ENCODE results near the gene PYGO1.

The PYGO1 gene

GRCh38 chr15:55522742-55523450 lies 65.2 kb downstream of the PYGO1 start:
- Histone ChIP-seq H2BK12ac (ENCODE audit: low read length) (no peak overlapping the region), H4K8ac (ENCODE audit: low read depth, low read length) (no peak overlapping the region), H3K36me3 (replicated peaks in 1 of 2; ENCODE audit: control insufficient read depth in 2 of 2, insufficient read depth in 2 of 2, low read length in 2 of 2) (no peaks in the 10 kb centered on the region), H3K14ac (ENCODE audit: low read length) (no peak overlapping the region), H3K9ac (ENCODE audit: low read depth, low read length, poor library complexity) (no peak overlapping the region), H2BK5ac (ENCODE audit: low read length) (no peak overlapping the region), H3K27ac (replicated peaks; ENCODE audit: low read length) (no peak overlapping the region), H3K9me3 (replicated peaks in 1 of 2; ENCODE audit: control insufficient read depth in 2 of 2, insufficient read depth in 1 of 2, low read depth in 1 of 2, low read length in 2 of 2) (peaks cover 4 to 19% of the 10 kb centered on the region in 2 donors), H3K4me3 (ENCODE audit: low read length in 2 of 2) (no peak overlapping the region), H2AFZ (ENCODE audit: low read length) (no peak overlapping the region), H3K79me1 (ENCODE audit: low read depth, low read length) (peaks cover 1% of the 10 kb centered on the region), H2AK5ac (ENCODE audit: low read depth, low read length) (no peak overlapping the region), H3K23ac (ENCODE audit: low read depth, low read length, poor library complexity) (no peak overlapping the region), H2BK120ac (ENCODE audit: low read depth, low read length) (no peak overlapping the region), H2BK15ac (ENCODE audit: low read length) (no peak overlapping the region), H4K91ac (ENCODE audit: low read depth, low read length, poor library complexity) (no peak overlapping the region), H3K4me2 (ENCODE audit: insufficient read depth, low read length, poor library complexity, severe bottlenecking) (no peak overlapping the region), H3K4me1 (ENCODE audit: control insufficient read depth in 2 of 2, insufficient read depth in 1 of 2, low read depth in 1 of 2, low read length in 2 of 2) (no peaks in the 10 kb centered on the region), H3K18ac (ENCODE audit: low read length) (no peak overlapping the region), H3K4ac (ENCODE audit: low read length) (no peak overlapping the region), H3K27me3 (ENCODE audit: control insufficient read depth in 3 of 3, insufficient read depth in 3 of 3, low read depth in 1 of 3, low read length in 3 of 3) (no peaks in the 10 kb centered on the region)
- WGBS, 2 donors (ENCODE audit: extremely low coverage in 2 of 2, insufficient read length in 2 of 2, insufficient replicate concordance in 1 of 2): no CpG with 5 or more reads among the region's 3 CpGs
- DNase-seq (ENCODE audit: low spot score): no peak

DNA sequence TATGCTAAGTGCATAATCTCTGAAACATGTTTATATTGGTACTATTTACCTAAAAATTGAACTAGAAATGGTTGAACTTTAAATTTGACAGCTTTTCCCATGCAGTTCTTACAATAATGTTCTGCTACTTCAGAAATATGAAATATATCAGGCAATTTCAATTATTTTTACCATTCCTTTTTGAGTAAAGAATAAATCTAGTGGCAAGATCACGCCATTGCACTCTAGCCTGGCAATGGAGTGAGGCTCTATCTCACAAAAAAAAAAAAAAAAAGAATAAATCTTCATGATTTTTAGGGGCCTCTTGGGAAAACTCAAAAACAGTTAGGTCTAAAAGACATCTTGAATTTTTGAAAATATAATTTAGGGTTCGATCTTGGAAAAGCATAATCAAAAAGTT lies 69.5 kb downstream of the PYGO1 start:
- Histone ChIP-seq H2BK15ac (ENCODE audit: low read length) (no peak overlapping the region), H3K18ac (ENCODE audit: low read length) (no peak overlapping the region), H3K4me3 (ENCODE audit: low read length in 2 of 2) (no peak overlapping the region), H3K23ac (ENCODE audit: low read depth, low read length, poor library complexity) (no peak overlapping the region), H3K4ac (ENCODE audit: low read length) (no peak overlapping the region), H3K4me1 (ENCODE audit: control insufficient read depth in 2 of 2, insufficient read depth in 1 of 2, low read depth in 1 of 2, low read length in 2 of 2) (peaks cover 0 to 1% of the 10 kb centered on the region in 2 donors), H2AFZ (ENCODE audit: low read length) (no peak overlapping the region), H2AK5ac (ENCODE audit: low read depth, low read length) (no peak overlapping the region), H4K8ac (ENCODE audit: low read depth, low read length) (no peak overlapping the region), H3K79me1 (ENCODE audit: low read depth, low read length) (no peaks in the 10 kb centered on the region), H3K27me3 (ENCODE audit: control insufficient read depth in 3 of 3, insufficient read depth in 3 of 3, low read depth in 1 of 3, low read length in 3 of 3) (no peaks in the 10 kb centered on the region), H3K9me3 (replicated peaks in 1 of 2; ENCODE audit: control insufficient read depth in 2 of 2, insufficient read depth in 1 of 2, low read depth in 1 of 2, low read length in 2 of 2) (peaks cover 2 to 6% of the 10 kb centered on the region in 2 donors), H3K14ac (ENCODE audit: low read length) (no peak overlapping the region), H3K36me3 (replicated peaks in 1 of 2; ENCODE audit: control insufficient read depth in 2 of 2, insufficient read depth in 2 of 2, low read length in 2 of 2) (no peaks in the 10 kb centered on the region), H4K91ac (ENCODE audit: low read depth, low read length, poor library complexity) (no peak overlapping the region), H3K4me2 (ENCODE audit: insufficient read depth, low read length, poor library complexity, severe bottlenecking) (no peak overlapping the region), H2BK120ac (ENCODE audit: low read depth, low read length) (no peak overlapping the region), H3K9ac (ENCODE audit: low read depth, low read length, poor library complexity) (no peak overlapping the region), H2BK5ac (ENCODE audit: low read length) (no peak overlapping the region), H3K27ac (replicated peaks; ENCODE audit: low read length) (no peak overlapping the region), H2BK12ac (ENCODE audit: low read length) (no peak overlapping the region)
- WGBS, 2 donors (ENCODE audit: extremely low coverage in 2 of 2, insufficient read length in 2 of 2, insufficient replicate concordance in 1 of 2): no CpG with 5 or more reads among the region's 2 CpGs
- DNase-seq (ENCODE audit: low spot score): no peak

DNA sequence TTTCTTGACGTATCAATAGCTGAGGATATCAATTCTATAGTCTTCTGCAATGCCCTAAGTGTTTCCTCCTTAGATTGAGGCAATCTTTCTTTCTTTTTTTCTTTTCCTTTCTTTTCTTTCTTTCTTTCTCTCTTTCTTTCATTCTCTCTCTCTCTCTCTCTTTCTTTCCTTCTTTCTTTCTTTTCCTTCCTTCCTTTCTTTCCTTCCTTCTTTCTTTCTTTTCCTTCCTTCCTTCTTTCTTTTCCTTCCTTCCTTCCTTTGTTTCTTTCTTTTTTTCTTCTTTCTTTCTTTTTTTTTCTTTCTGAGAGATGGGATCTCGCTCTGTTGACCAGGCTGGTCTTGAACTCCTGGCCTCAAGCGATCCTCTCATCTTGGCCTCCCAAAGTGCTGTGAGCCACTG lies 70.1 kb downstream of the PYGO1 start:
- no peak overlapping the region for H3K18ac ChIP-seq (ENCODE audit: low read length)
- no peaks in the 10 kb centered on the region for H3K27me3 ChIP-seq (ENCODE audit: control insufficient read depth in 3 of 3, insufficient read depth in 3 of 3, low read depth in 1 of 3, low read length in 3 of 3)
- H2AK5ac ChIP-seq (ENCODE audit: low read depth, low read length): no peak overlapping the region
- no peak overlapping the region for H2BK15ac ChIP-seq (ENCODE audit: low read length)
- H3K23ac ChIP-seq (ENCODE audit: low read depth, low read length, poor library complexity): no peak overlapping the region
- peaks cover 1 to 3% of the 10 kb centered on the region in 2 donors for H3K4me1 ChIP-seq (ENCODE audit: control insufficient read depth in 2 of 2, insufficient read depth in 1 of 2, low read depth in 1 of 2, low read length in 2 of 2)
- H2AFZ ChIP-seq (ENCODE audit: low read length): no peak overlapping the region
- no peak overlapping the region for H3K27ac ChIP-seq (replicated peaks; ENCODE audit: low read length)
- no peak overlapping the region for H2BK12ac ChIP-seq (ENCODE audit: low read length)
- no peak overlapping the region for H3K14ac ChIP-seq (ENCODE audit: low read length)
- H3K4me3 ChIP-seq (ENCODE audit: low read length in 2 of 2): no peak overlapping the region
- no peaks in the 10 kb centered on the region for H3K36me3 ChIP-seq (replicated peaks in 1 of 2; ENCODE audit: control insufficient read depth in 2 of 2, insufficient read depth in 2 of 2, low read length in 2 of 2)
- H3K9me3 ChIP-seq (replicated peaks in 1 of 2; ENCODE audit: control insufficient read depth in 2 of 2, insufficient read depth in 1 of 2, low read depth in 1 of 2, low read length in 2 of 2): peaks cover 2 to 4% of the 10 kb centered on the region in 2 donors
- H4K91ac ChIP-seq (ENCODE audit: low read depth, low read length, poor library complexity): no peak overlapping the region
- H4K8ac ChIP-seq (ENCODE audit: low read depth, low read length): no peak overlapping the region
- H3K9ac ChIP-seq (ENCODE audit: low read depth, low read length, poor library complexity): no peak overlapping the region
- no peaks in the 10 kb centered on the region for H3K79me1 ChIP-seq (ENCODE audit: low read depth, low read length)
- no peak overlapping the region for H2BK5ac ChIP-seq (ENCODE audit: low read length)
- WGBS, 2 donors (ENCODE audit: extremely low coverage in 2 of 2, insufficient read length in 2 of 2, insufficient replicate concordance in 1 of 2): no CpG with 5 or more reads among the region's 3 CpGs
- H3K4me2 ChIP-seq (ENCODE audit: insufficient read depth, low read length, poor library complexity, severe bottlenecking): no peak overlapping the region
- DNase-seq (ENCODE audit: low spot score): no peak
- no peak overlapping the region for H2BK120ac ChIP-seq (ENCODE audit: low read depth, low read length)
- no peak overlapping the region for H3K4ac ChIP-seq (ENCODE audit: low read length)

DNA sequence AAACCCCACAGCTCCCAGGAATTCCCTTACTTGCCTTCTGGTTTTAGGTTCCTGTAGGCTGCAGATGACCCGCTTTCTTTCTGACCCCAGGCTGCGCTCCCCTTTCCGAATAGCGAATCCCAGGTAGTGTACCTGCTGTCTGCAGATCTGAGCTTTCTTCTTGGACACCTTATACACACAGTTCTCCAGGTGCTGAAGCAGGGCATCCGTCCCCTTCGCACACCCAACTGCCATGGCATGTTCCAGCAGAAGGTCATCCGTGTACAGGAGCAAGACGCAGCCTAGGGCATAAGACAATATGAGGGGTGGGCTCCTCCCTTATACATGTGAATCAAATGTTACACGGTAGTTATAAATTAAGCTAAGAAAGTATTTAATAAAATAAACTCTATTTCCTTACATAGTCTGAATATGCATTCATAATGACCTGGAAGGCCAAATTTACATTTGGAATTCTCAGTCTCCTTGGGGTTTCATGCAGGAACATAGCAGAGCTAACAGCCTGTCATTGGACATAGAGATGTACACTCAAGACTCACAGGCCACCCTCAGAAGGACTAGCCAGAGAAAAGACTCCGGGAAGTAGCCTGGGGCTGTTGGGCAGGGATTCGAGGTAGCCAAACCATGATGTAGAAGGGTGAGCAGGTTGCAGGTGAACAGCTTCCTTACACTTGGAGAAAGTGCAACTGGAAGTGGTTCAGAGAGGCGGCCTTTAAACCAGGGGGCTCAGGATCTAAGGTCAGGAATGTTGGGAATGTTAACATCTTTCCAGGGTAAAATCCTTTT lies 72.0 kb downstream of the PYGO1 start:
- Histone ChIP-seq H3K79me1 (ENCODE audit: low read depth, low read length) (no peaks in the 10 kb centered on the region), H4K8ac (ENCODE audit: low read depth, low read length) (no peak overlapping the region), H3K4me2 (ENCODE audit: insufficient read depth, low read length, poor library complexity, severe bottlenecking) (no peak overlapping the region), H3K4ac (ENCODE audit: low read length) (no peak overlapping the region), H3K9ac (ENCODE audit: low read depth, low read length, poor library complexity) (no peak overlapping the region), H3K27me3 (ENCODE audit: control insufficient read depth in 3 of 3, insufficient read depth in 3 of 3, low read depth in 1 of 3, low read length in 3 of 3) (no peaks in the 10 kb centered on the region), H4K91ac (ENCODE audit: low read depth, low read length, poor library complexity) (no peak overlapping the region), H3K18ac (ENCODE audit: low read length) (no peak overlapping the region), H2BK12ac (ENCODE audit: low read length) (no peak overlapping the region), H2BK15ac (ENCODE audit: low read length) (no peak overlapping the region), H3K4me3 (ENCODE audit: low read length in 2 of 2) (no peak overlapping the region), H3K36me3 (replicated peaks in 1 of 2; ENCODE audit: control insufficient read depth in 2 of 2, insufficient read depth in 2 of 2, low read length in 2 of 2) (no peaks in the 10 kb centered on the region), H2AFZ (ENCODE audit: low read length) (no peak overlapping the region), H3K4me1 (ENCODE audit: control insufficient read depth in 2 of 2, insufficient read depth in 1 of 2, low read depth in 1 of 2, low read length in 2 of 2) (peaks cover 1 to 7% of the 10 kb centered on the region in 2 donors), H3K9me3 (replicated peaks in 1 of 2; ENCODE audit: control insufficient read depth in 2 of 2, insufficient read depth in 1 of 2, low read depth in 1 of 2, low read length in 2 of 2) (no peaks in the 10 kb centered on the region), H3K14ac (ENCODE audit: low read length) (no peak overlapping the region), H2BK120ac (ENCODE audit: low read depth, low read length) (no peak overlapping the region), H3K23ac (ENCODE audit: low read depth, low read length, poor library complexity) (no peak overlapping the region), H3K27ac (replicated peaks; ENCODE audit: low read length) (no peak overlapping the region), H2AK5ac (ENCODE audit: low read depth, low read length) (no peak overlapping the region), H2BK5ac (ENCODE audit: low read length) (no peak overlapping the region)
- DNase-seq (ENCODE audit: low spot score): no peak
- no CpG with 5 or more reads among the region's 12 CpGs for WGBS, 2 donors (ENCODE audit: extremely low coverage in 2 of 2, insufficient read length in 2 of 2, insufficient replicate concordance in 1 of 2)

Data from neuronal stem cell (in vitro differentiated cells).